Mucosa of gallbladder (tissue), 1 donor: Measurements from ENCODE around the gene FSTL4. TPM values are rescaled to one million over a fixed set of nuclear protein-coding genes. Genes with fewer than 3 reads are reported as not detected.

Source experiments
- DNase-seq: peaks from one replicate; pipeline ENCODE4 v3.0.0-alpha.2; 2020; ENCODE audit warnings: low spot score
- total RNA-seq: library from RNA; stranded (reverse); gene quantifications from one replicate; pipeline ENCODE4 v1.2.1, GENCODE V29; 2021
- donor health status: DM: no; HTN: no; CAD: no.

FSTL4 gene
- total RNA-seq, 1 donor from 2014 or later: 0.58 TPM

DNA sequence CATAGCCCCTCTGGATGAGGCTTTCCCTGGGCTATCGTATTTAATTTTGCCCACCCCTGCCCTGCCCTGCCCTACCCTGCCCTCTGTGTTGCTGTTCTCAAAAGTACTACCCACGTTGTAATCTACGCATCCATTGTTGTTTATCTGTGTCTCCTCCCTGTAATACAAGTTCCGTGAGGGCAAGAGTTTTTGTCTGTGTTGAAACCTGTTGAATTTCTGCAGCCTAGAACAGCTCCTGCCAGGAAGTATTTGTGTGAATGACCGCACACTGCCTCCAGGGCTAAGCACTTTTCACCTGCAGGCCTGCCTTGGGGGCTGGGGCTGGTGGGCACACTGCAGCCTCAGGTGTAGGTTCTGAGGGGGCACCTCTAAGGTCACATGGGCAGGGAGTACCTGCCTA lies 315.7 kb downstream of the FSTL4 start:
- no peak for DNase-seq

- DNase-seq: no peak
Measured at GRCh38 chr5:133295520-133295919, 316.8 kb downstream of the FSTL4 start.

DNA sequence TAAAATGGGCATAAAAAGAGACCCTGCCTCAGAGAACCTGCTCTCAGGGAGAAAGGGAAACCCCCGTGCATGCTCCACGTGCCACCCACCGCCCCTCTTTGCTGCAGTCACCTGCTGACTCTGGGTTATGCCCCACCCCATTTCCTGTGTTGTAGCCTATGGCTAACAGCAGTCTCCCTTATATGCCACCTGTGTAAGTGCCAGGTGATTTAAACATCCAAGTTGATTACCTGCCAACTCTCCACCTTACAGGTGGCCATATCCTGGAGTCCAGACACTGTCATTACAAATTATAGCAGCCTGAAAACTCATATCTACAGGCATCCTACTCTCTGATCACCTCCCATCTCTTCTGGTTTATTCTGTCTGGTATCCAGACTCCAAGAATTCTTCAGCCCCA lies 318.0 kb downstream of the FSTL4 start:
- DNase-seq: no peak

DNA sequence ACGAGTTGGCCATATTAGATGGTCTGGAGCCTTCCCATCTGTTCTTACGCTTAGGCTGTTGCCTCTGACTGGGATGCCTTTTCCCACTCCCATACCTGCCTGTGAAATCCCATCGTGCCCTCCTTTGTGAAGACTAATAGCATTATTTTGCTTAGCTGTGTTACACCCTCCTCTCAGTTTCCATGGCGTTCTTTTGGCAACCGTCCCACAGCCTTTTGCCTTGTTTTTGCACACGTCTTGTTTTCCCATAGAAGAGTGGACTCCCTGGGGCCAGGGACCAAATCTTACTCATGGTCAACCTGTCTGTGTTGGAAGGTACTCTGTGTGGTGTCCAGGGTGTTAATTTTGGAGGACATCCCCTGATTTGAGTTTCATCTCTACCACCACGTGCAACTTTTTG lies 318.4 kb downstream of the FSTL4 start:
- DNase-seq: no peak

- DNase-seq: no peak
Measured at GRCh38 chr5:133292300-133292699, 320.0 kb downstream of the FSTL4 start.

DNA sequence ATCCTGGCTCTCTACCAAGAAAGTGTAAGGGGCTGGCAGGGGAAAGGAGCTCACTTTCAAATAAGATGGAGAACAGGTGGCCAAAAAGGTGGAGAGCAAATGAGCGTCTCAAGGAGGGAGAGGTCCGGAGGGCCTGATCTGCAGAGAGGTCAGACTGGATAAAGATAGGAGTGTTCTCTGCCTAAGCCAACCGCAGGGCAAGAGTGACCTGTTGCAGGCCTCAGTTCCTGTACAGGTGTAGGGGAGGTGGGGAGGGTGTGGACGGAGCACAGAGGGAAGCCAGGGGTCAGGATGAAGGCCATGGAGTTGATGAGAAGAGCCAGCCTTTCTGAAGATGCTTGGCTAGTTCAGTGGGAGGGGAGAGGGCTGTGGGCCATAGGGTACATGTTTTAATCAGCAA lies 320.8 kb downstream of the FSTL4 start:
- DNase-seq: no peak

DNA sequence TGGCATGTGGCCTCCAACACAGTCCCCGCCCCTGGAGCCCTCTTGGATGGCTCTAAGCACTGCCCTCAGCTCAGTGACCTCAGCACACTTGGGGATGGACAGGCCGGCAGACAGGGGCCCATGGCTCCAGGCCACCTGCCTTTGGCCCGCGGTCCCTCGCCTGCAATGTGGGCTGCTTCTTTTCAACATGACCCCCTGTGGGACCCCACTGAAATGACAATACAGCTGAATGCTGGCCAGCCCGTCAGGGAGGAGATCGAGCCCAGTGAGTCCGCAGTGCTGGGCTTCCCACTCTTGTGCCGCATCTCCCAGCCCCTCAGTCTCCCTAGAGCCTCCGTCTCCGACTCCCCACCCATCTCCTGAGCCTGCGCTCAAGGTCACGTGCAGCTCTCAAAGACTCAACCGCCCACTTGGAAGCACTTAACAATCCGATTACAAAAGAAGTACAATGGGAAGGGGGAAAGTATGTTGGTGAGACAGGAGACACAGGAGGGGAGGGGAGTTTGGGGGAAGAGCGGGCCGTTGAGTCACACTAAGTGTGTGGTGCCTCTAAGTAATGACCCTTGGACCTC lies 321.6 kb downstream of the FSTL4 start:
- DNase-seq: no peak

GRCh38 chr5:133289686-133290367 lies 322.5 kb downstream of the FSTL4 start:
- no peak for DNase-seq

DNA sequence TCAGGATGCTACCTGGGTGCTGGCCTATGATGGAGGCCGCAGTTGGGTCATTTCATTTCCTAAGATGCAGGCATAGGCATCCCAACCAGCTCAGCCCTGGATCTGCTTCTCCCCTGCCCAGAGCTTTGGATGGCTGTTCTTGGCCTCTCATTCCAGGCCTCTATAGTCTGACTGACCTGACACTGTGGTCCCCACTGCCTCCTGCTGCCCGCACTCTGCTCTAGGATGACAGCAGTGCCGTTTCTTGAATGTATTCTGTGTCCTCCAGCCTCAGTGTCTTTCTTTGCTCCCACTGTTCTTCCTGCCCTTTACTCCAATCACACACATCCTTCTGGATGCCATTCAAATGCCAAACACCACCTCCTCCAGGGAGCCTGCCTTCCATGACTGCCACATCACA lies 324.8 kb downstream of the FSTL4 start:
- DNase-seq: no peak

GRCh38 chr5:133286483-133286882 lies 325.9 kb downstream of the FSTL4 start:
- no peak for DNase-seq

- DNase-seq: peak; percentile 14
Measured at GRCh38 chr5:133285583-133286021, 326.7 kb downstream of the FSTL4 start.

- no peak for DNase-seq
Measured at GRCh38 chr5:133284306-133284705, 328.0 kb downstream of the FSTL4 start.

GRCh38 chr5:133278317-133278716 lies 334.0 kb downstream of the FSTL4 start:
- DNase-seq: no peak

DNA sequence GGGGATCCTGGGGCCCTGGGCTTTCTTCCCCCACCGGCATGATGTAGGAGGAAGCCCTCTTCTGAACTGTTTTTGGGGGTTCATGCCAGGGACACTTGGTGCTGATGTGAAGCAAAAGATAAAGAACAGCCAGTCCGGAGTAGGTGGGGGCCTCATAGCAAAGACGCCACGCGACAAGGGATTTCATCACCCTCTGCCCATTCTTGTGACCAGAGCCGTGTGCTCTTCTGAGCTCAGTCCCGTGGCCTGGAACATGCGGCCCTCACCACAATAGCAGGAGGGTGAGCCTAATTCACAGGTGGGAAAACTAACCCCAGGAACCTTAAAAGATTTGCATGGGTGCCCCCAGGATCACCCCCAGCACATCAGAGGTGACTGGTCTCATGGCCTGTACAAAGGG lies 334.6 kb downstream of the FSTL4 start:
- no peak for DNase-seq

DNA sequence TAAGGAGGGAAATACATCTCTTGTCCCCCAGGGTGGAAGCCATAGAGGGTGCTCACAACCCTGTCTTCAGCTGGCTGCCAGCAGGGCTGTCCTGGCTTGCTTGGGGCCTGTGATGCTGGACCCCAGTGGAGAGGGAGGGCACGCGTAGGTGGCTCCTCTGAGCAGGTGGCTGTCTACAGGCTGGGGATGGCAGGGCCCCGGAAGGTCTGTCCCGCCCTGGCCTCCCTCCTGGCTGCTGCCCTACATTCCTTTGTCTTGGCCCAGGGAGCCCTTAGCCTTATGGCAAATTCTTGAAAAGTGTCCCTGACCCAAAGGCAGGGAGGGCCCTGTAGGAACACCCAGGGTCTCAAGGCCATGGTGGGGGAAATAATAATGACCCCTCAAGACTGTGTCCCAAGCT lies 336.2 kb downstream of the FSTL4 start:
- no peak for DNase-seq

- DNase-seq: no peak
Measured at GRCh38 chr5:133275631-133276030, 336.7 kb downstream of the FSTL4 start.

DNA sequence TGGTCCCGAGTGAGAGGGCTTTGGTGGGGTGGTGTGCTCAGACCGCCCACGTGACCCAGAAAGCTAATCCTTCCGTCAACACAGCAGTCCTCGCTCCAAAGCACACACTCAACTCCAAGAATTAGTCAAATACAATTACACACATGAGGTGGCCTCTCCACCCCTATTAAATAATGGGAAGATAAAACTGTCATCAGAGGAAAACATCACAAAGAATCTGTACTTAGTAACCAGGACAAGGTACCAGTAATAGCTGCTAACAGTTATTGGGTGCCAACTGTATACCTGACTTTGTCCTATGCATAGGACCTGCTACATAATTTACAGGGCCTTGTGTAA lies 337.8 kb downstream of the FSTL4 start:
- no peak for DNase-seq

GRCh38 chr5:133273661-133274596 lies 338.4 kb downstream of the FSTL4 start:
- DNase-seq: no peak

GRCh38 chr5:133272345-133272744 lies 340.0 kb downstream of the FSTL4 start:
- no peak for DNase-seq

GRCh38 chr5:133271606-133272005 lies 340.7 kb downstream of the FSTL4 start:
- no peak for DNase-seq

DNA sequence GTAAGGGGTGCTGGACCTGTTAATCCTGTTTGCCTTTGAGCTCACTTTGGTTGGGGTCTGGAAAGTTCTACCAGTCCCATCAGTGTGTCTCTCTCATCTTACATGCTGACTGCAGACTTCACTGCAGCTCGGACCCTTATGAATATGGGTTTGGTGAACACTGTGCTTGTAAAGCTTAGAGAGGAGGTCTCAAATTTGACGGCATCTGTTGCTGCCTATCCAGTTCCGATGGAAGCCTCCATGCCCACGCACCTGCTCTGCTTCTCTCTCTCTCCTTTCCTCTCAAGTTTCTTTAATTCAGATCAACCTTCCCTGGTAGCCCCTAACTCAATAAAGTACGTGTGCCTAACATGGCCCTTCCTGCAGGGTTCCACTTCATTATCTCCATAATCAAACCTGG lies 342.6 kb downstream of the FSTL4 start:
- DNase-seq: no peak

- DNase-seq: no peak
Measured at GRCh38 chr5:133267601-133268000, 344.7 kb downstream of the FSTL4 start.

- no peak for DNase-seq
Measured at GRCh38 chr5:133266966-133267365, 345.4 kb downstream of the FSTL4 start.
